WERI-Rb-1 (cell line): ENCODE results near the gene DPM2.

Source experiments
- DNase-seq: peaks from one replicate; pipeline ENCODE4 v3.0.0-alpha.2; 2020
- H3K27ac ChIP-seq: fragments of 250-450 bp; sonication (Bioruptor Pico); 2 replicates; pipeline ENCODE4 v1.5.1; 2020; ENCODE audit warnings: mild to moderate bottlenecking, moderate library complexity
- H3K27me3 ChIP-seq: fragments of 250-450 bp; sonication (Bioruptor Pico); 2 replicates; pipeline ENCODE4 v1.5.1; 2021; ENCODE audit warnings: mild to moderate bottlenecking, low read depth, moderate library complexity; ENCODE audit not compliant: insufficient read depth, severe bottlenecking
- H3K36me3 ChIP-seq: fragments of 250-450 bp; sonication (Bioruptor Pico); 2 replicates; pipeline ENCODE4 v1.5.1; 2020; ENCODE audit warnings: mild to moderate bottlenecking, moderate library complexity
- H3K4me3 ChIP-seq: 2 replicates; pipeline ENCODE4 v1.5.1; 2011; ENCODE audit warnings: low read depth, mild to moderate bottlenecking, control low read depth, low read length
- H3K9me3 ChIP-seq: fragments of 250-450 bp; sonication (Bioruptor Pico); 2 replicates; pipeline ENCODE4 v1.5.1; 2021; ENCODE audit warnings: mild to moderate bottlenecking, moderate library complexity; ENCODE audit not compliant: severe bottlenecking
- TF ChIP-seq, protein P1 (sequence below): IDR thresholded peaks from 2 replicates; pipeline ENCODE4 v1.5.1; 2011; ENCODE audit warnings: low read depth, mild to moderate bottlenecking, control low read depth, inconsistent platforms, low read length

DPM2 gene

DNA sequence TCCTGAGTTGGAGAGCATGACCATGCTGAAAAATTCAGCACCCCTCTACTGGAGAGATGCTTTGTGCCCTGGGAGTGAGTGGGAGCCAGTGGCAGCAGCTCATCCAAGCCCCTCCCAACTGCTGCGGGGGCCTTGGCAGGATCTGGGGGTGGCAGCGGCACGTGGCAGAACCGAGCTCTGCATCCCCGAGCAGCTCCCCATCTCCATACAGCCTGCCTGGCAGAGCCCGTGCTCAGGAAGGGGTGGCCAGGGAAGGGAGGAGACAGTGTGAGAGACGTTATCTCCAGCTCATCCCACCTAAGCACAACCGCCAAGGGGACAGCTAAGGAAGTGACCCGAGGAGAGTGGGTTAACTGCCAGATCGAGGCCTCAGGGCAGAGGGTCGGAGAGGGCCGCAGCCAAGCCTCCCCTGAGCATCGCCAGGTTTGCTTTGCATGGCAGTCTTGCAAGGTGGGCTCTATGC, 17.2 kb upstream of the DPM2 start:
- H3K9me3 ChIP-seq = peaks cover 3% of the 10 kb centered on the region
- no peak overlapping the region for H3K4me3 ChIP-seq
- TF ChIP-seq, protein P1, sequence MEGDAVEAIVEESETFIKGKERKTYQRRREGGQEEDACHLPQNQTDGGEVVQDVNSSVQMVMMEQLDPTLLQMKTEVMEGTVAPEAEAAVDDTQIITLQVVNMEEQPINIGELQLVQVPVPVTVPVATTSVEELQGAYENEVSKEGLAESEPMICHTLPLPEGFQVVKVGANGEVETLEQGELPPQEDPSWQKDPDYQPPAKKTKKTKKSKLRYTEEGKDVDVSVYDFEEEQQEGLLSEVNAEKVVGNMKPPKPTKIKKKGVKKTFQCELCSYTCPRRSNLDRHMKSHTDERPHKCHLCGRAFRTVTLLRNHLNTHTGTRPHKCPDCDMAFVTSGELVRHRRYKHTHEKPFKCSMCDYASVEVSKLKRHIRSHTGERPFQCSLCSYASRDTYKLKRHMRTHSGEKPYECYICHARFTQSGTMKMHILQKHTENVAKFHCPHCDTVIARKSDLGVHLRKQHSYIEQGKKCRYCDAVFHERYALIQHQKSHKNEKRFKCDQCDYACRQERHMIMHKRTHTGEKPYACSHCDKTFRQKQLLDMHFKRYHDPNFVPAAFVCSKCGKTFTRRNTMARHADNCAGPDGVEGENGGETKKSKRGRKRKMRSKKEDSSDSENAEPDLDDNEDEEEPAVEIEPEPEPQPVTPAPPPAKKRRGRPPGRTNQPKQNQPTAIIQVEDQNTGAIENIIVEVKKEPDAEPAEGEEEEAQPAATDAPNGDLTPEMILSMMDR = no peak
- H3K27me3 ChIP-seq = no peaks in the 10 kb centered on the region
- H3K36me3 ChIP-seq = peaks cover 21% of the 10 kb centered on the region
- H3K27ac ChIP-seq = no peak overlapping the region
- no peak for DNase-seq

DNA sequence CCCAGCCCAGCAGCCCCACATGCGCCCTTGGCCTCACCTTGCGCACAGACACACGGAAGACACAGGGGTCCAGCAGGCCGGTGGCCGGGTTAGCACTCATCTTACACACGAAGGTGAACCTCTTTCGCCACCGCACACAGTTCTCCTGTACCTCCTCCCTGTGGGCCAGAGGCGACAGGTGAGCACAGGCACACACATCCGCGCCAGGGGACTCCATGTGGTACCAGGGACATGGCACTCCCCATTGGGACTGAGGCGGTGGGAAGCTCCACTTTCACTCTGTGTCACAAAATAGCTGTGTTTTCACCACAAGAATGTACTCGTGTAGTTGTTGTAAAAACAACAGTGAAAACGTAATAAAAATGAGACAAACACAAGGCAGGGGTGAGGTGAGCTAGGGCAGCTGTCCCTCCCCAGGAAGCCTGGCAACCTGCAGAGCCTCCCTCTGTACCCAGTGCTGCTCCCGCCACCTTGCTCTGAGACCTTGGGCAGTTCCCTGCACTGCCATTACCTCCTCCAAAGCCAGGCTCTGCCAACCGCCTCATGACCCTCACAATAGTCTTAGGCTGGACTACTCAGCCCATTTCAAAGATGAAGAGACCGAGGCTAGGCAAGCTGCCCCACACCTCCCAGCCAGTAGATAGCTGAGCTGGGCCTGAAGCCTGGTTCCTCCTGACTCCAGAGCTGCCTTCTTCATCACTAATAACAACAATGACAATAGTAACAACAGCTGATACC, 16.3 kb upstream of the DPM2 start:
- Histone ChIP-seq H3K27me3 (no peaks in the 10 kb centered on the region), H3K36me3 (peaks cover 13% of the 10 kb centered on the region), H3K9me3 (peaks cover 3% of the 10 kb centered on the region), H3K27ac (no peak overlapping the region), H3K4me3 (no peak overlapping the region)
- TF ChIP-seq, protein P1 = no peak
- DNase-seq = no peak

DNA sequence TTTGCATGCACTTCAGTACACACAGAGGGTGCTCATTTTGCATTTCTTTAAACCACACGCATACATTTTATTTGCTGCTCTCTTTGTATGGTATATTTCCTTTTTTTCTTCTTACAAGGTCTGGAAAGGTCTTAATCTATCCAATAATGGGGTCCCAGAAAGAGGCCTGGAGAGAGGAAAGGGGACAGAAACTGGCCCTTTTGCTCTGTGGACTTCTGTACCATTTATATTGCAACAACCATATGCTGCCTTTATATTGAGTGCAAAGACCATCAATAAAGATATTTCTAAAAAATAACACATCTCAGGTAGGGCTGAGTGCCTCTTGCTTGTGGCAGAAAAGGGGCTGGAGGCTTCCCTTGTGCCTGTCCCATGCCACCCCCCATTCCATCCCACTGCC, 15.5 kb upstream of the DPM2 start:
- DNase-seq = no peak
- no peak overlapping the region for H3K27ac ChIP-seq
- H3K36me3 ChIP-seq = peaks cover 17% of the 10 kb centered on the region
- H3K9me3 ChIP-seq = no peaks in the 10 kb centered on the region
- no peak overlapping the region for H3K4me3 ChIP-seq
- no peaks in the 10 kb centered on the region for H3K27me3 ChIP-seq
- TF ChIP-seq, protein P1 = no peak

DNA sequence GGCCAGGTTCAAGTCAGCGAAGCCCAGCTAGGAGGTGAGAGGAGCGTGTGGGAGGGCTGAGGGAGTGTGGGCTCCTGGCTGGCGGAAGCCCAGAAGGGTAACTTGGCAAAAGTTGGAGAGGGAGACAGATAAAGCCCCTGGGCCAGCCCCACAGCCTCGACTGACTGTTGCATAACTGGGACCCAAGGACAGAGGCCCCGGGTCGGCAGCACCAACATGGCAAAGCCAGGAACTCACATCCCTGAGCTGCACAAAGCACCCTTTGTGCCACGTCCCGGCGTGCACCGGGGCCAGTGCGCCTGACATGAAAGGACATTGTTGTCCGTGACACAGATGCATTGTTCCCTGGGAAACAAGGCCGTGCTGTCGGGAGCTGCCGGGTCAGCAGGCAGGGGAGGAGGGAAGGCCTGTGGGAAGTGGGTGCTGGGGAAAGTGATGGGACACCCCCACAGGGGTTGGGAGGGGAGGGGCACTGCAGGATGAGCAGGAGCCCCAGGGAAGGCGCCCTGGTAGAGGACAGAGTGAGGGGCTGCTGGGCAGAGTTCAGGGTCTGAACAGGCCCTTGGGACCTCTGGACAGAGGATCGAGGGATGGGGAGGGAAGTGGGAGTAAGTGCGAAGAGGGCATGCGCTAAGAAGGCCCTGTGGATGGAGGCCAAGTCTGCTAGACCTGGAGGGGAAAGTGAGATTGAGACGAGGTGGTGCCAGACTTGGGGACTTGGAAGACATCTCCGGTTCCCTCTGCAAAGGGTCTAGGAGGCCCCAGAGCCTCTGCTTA, 13.0 kb upstream of the DPM2 start:
- Histone ChIP-seq H3K36me3 (peaks cover 30% of the 10 kb centered on the region), H3K27me3 (no peaks in the 10 kb centered on the region), H3K4me3 (no peak overlapping the region), H3K9me3 (no peaks in the 10 kb centered on the region), H3K27ac (no peak overlapping the region)
- no peak for DNase-seq
- TF ChIP-seq, protein P1 = no peak

DNA sequence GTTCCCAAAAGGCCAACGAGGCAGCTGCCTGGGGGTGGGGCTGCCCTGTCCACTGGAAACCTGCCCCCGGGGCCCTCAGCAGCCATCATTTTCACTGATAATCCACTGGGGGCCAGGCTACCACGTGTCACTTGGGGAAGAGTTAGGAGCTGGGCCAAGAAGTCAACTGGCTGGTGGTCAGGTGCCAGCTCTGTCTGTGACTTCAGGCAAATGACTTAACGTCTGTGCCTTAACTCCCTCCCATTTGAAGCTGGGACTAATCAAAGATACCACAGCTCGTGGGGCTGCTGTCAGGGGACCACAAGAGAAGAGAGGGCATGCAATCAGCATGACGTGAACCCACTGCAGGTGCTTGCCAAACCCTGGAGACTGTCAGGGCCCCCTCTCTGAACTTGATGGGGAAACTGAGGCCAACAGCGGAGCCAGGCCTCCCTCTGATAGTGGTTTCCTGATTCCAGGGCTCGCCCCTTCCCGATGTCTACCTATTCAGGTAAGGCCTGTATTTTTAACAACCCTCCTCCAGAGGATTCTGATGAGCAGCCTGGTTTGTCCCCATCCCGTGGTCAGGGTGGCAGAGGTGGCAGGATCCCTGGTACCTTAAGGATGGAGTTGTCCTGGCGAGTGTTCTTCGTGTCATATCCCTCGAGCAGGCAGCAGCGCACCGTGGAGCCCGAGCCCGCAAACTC, 12.3 kb upstream of the DPM2 start:
- DNase-seq = no peak
- no peak overlapping the region for H3K4me3 ChIP-seq
- H3K27ac ChIP-seq = no peak overlapping the region
- peaks cover 36% of the 10 kb centered on the region for H3K36me3 ChIP-seq
- TF ChIP-seq, protein P1 = no peak
- no peaks in the 10 kb centered on the region for H3K27me3 ChIP-seq
- no peaks in the 10 kb centered on the region for H3K9me3 ChIP-seq
